SK-N-MC (cell line): ENCODE results near the gene BID.

Source experiments
- EZH2 ChIP-seq: fragments of 200-600 bp; sonication (generic); IDR thresholded peaks from one replicate; pipeline ENCODE4 v1.6.1; 2017; ENCODE audit warnings: antibody characterized with exemption
- POLR2AphosphoS5 ChIP-seq: IDR thresholded peaks from 2 replicates; pipeline ENCODE4 v1.6.1; 2012; ENCODE audit warnings: mild to moderate bottlenecking, low read depth, low read length, borderline replicate concordance

- TF ChIP-seq EZH2 (no peak), POLR2AphosphoS5 (no peak)
Measured at GRCh38 chr22:17692841-17693240, 81.4 kb downstream of the BID start.
